Glutamatergic neuron (in vitro differentiated cells): ENCODE data around the gene TTBK1. TPM values are rescaled to one million over a fixed set of nuclear protein-coding genes. Genes with fewer than 3 reads are reported as not detected.

Source experiments
- DNase-seq: peaks from one replicate; pipeline ENCODE4 v3.0.0; 2022
- H3K27ac Mint-ChIP-seq: one replicate; pipeline ENCODE4 v1.8.0; 2020; ENCODE audit warnings: mild to moderate bottlenecking, mixed read lengths, inconsistent platforms; ENCODE audit not compliant: unreplicated experiment
- H3K27me3 Mint-ChIP-seq: one replicate; pipeline ENCODE4 v1.8.0; 2020; ENCODE audit warnings: mild to moderate bottlenecking, moderate library complexity, mixed read lengths, inconsistent platforms; ENCODE audit not compliant: unreplicated experiment
- H3K36me3 Mint-ChIP-seq: one replicate; pipeline ENCODE4 v1.8.0; 2020; ENCODE audit warnings: mild to moderate bottlenecking, mixed read lengths, inconsistent platforms; ENCODE audit not compliant: unreplicated experiment
- H3K4me1 Mint-ChIP-seq: one replicate; pipeline ENCODE4 v1.8.0; 2020; ENCODE audit warnings: mild to moderate bottlenecking, low read depth, mixed read lengths, inconsistent platforms; ENCODE audit not compliant: unreplicated experiment
- H3K4me3 Mint-ChIP-seq: one replicate; pipeline ENCODE4 v1.8.0; 2020; ENCODE audit warnings: mild to moderate bottlenecking, mixed read lengths, inconsistent platforms; ENCODE audit not compliant: unreplicated experiment
- H3K9me3 Mint-ChIP-seq: one replicate; pipeline ENCODE4 v1.8.0; 2020; ENCODE audit warnings: mild to moderate bottlenecking, moderate library complexity, mixed read lengths, inconsistent platforms; ENCODE audit not compliant: unreplicated experiment
- total RNA-seq: library from RNA; stranded (reverse); fragmentation: NEBNext Ultra II Directional; extraction: Animal tissue kit (Norgen Biotek cat#: 25700); gene quantifications from one replicate; pipeline ENCODE4 v1.2.1, GENCODE V29; 2021; ENCODE audit not compliant: unreplicated experiment
- TF ChIP-seq, protein P1 (sequence below): fragments of 200-600 bp; sonication (generic); IDR thresholded peaks from one replicate; pipeline ENCODE4 v1.5.0; 2021; ENCODE audit not compliant: partially characterized antibody, unreplicated experiment

Gene TTBK1
- total RNA-seq, 1 donor from 2014 or later = 47.3 TPM

- H3K4me1 Mint-ChIP-seq = no peaks in the 10 kb centered on the region
- H3K27ac Mint-ChIP-seq = no peak overlapping the region
- H3K9me3 Mint-ChIP-seq = peaks cover 4% of the 10 kb centered on the region
- TF ChIP-seq, protein P1, sequence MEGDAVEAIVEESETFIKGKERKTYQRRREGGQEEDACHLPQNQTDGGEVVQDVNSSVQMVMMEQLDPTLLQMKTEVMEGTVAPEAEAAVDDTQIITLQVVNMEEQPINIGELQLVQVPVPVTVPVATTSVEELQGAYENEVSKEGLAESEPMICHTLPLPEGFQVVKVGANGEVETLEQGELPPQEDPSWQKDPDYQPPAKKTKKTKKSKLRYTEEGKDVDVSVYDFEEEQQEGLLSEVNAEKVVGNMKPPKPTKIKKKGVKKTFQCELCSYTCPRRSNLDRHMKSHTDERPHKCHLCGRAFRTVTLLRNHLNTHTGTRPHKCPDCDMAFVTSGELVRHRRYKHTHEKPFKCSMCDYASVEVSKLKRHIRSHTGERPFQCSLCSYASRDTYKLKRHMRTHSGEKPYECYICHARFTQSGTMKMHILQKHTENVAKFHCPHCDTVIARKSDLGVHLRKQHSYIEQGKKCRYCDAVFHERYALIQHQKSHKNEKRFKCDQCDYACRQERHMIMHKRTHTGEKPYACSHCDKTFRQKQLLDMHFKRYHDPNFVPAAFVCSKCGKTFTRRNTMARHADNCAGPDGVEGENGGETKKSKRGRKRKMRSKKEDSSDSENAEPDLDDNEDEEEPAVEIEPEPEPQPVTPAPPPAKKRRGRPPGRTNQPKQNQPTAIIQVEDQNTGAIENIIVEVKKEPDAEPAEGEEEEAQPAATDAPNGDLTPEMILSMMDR = no peak
- H3K27me3 Mint-ChIP-seq = peaks cover 2% of the 10 kb centered on the region
- H3K36me3 Mint-ChIP-seq = no peaks in the 10 kb centered on the region
- no peak for DNase-seq
- H3K4me3 Mint-ChIP-seq = no peak overlapping the region
Measured at GRCh38 chr6:43293698-43294097, 50.4 kb downstream of the TTBK1 start.

DNA sequence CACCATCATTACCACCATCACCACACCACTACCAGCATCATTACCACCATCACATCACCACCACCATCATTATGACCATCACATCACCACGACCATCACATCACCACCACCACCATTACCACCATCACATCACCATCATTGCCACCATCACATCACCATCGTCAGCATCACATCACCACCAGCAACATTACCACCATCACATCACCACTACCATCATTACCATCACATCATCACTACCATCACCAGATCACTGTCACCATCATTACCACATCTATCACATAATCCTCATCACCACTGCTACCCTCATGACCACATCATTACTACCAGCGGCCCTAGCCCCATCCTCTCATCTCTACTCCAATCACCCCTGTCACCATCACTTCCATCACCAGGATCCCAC, 51.3 kb downstream of the TTBK1 start:
- no peaks in the 10 kb centered on the region for H3K4me1 Mint-ChIP-seq
- peaks cover 2% of the 10 kb centered on the region for H3K9me3 Mint-ChIP-seq
- no peaks in the 10 kb centered on the region for H3K36me3 Mint-ChIP-seq
- no peak for DNase-seq
- peaks cover 2% of the 10 kb centered on the region for H3K27me3 Mint-ChIP-seq
- H3K4me3 Mint-ChIP-seq = no peak overlapping the region
- TF ChIP-seq, protein P1 = no peak
- no peak overlapping the region for H3K27ac Mint-ChIP-seq

GRCh38 chr6:43295456-43295855, 52.2 kb downstream of the TTBK1 start:
- Mint-ChIP-seq H3K27me3 (peaks cover 5% of the 10 kb centered on the region), H3K4me3 (no peak overlapping the region), H3K36me3 (no peaks in the 10 kb centered on the region), H3K27ac (no peak overlapping the region), H3K4me1 (no peaks in the 10 kb centered on the region), H3K9me3 (peaks cover 4% of the 10 kb centered on the region)
- TF ChIP-seq, protein P1 = no peak
- DNase-seq = no peak

DNA sequence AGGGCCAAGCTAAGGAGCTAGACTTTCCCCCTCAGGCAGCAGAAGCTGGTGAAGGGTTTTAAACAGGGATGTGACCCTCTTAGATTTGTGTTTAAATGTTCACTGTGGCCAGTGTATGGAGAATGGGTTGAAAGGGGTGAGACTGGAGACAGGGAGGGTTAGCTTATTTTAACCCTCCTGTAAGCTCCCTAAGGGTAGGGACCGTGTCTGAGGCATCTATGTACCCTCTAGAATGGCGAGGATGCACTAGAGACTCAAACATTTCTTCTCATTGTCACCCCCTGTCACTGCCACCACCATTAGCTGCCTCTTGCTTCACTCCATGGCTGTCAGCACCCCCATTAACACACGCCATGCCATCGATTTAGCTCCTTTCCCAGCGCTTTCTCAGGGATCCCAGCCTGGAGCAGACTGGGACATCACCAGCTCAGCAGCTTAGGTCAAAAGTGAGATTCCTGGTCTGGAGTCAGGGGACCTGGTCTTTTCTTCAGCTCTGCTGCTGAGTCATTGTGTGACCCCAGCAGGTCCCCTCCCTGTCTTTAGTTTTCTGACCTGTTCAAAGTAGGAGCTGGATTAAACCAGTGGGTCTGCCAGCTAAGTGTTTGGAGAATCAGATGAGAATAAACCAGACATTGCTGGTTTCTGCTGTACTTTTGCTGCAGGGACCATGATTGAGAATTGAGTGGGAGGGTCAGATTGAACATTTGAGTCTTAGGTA, 53.7 kb downstream of the TTBK1 start:
- TF ChIP-seq, protein P1 = no peak
- no peak for DNase-seq
- no peaks in the 10 kb centered on the region for H3K4me1 Mint-ChIP-seq

More for the DNA sequence above, 53.7 kb downstream of the TTBK1 start:
- Mint-ChIP-seq H3K27ac (no peak overlapping the region), H3K36me3 (no peaks in the 10 kb centered on the region), H3K4me3 (no peak overlapping the region), H3K9me3 (peaks cover 4% of the 10 kb centered on the region), H3K27me3 (peaks cover 7% of the 10 kb centered on the region)
